A172 (cell line): ENCODE data around the gene NRROS. TPM values are rescaled to one million over a fixed set of nuclear protein-coding genes. Genes with fewer than 3 reads are reported as not detected.

Experiments
- DNase-seq: peaks from one replicate; pipeline ENCODE4 v3.0.0-alpha.2; 2015; ENCODE audit warnings: low spot score
- total RNA-seq: library from RNA; depleted of rRNA; stranded (reverse); fragments of >200 nt; shearing (Covaris generic); gene quantifications from 2 replicates; pipeline ENCODE4 v1.2.3, GENCODE V29; 2014; rRNA removed

Gene NRROS
- total RNA-seq, 1 experiment from 2014 or later = not detected

- DNase-seq = peak; percentile 60
Observed at GRCh38 chr3:196684548-196685407, 45.3 kb downstream of the NRROS start.

GRCh38 chr3:196686436-196686835 lies 46.9 kb downstream of the NRROS start:
- DNase-seq = no peak

GRCh38 chr3:196688349-196688748 lies 48.9 kb downstream of the NRROS start:
- no peak for DNase-seq

GRCh38 chr3:196689941-196690660 lies 50.6 kb downstream of the NRROS start:
- DNase-seq = no peak

GRCh38 chr3:196691386-196691785 lies 51.9 kb downstream of the NRROS start:
- no peak for DNase-seq

GRCh38 chr3:196694202-196694638 lies 54.7 kb downstream of the NRROS start:
- peak; percentile 21 for DNase-seq

- no peak for DNase-seq
Observed at GRCh38 chr3:196694941-196695848, 55.7 kb downstream of the NRROS start.

GRCh38 chr3:196695849-196696226 lies 56.3 kb downstream of the NRROS start:
- DNase-seq = no peak

- no peak for DNase-seq
Observed at GRCh38 chr3:196697270-196697669, 57.8 kb downstream of the NRROS start.

- DNase-seq = no peak
Observed at GRCh38 chr3:196699749-196700148, 60.3 kb downstream of the NRROS start.

- DNase-seq = no peak
Observed at GRCh38 chr3:196700801-196701200, 61.3 kb downstream of the NRROS start.

- no peak for DNase-seq
Observed at GRCh38 chr3:196706327-196706726, 66.8 kb downstream of the NRROS start.

GRCh38 chr3:196706731-196707130 lies 67.2 kb downstream of the NRROS start:
- no peak for DNase-seq

GRCh38 chr3:196707566-196707965 lies 68.1 kb downstream of the NRROS start:
- no peak for DNase-seq

- no peak for DNase-seq
Observed at GRCh38 chr3:196708467-196708866, 69.0 kb downstream of the NRROS start.

Other genes starting within 250 kb of the NRROS start
- gene UBXN7, start 207.3 kb upstream of the NRROS start, total RNA-seq = 21.6 and 32.3 TPM in 2 replicates
- 25.3 and 25.9 TPM in 2 replicates for gene RNF168, start 135.9 kb upstream of the NRROS start, total RNA-seq
- gene SMCO1, start 124.3 kb upstream of the NRROS start, total RNA-seq = not detected in 2 replicates
- 12.8 and 13.9 TPM in 2 replicates for gene WDR53, start 71.1 kb upstream of the NRROS start, total RNA-seq
- 22.7 and 28.7 TPM in 2 replicates for gene FBXO45, start 71.0 kb upstream of the NRROS start, total RNA-seq
- 9.7 and 13.8 TPM in 2 replicates for gene CEP19, start 72.6 kb downstream of the NRROS start, total RNA-seq
- 66.8 and 70.2 TPM in 2 replicates for gene PIGX, start 72.7 kb downstream of the NRROS start, total RNA-seq
- gene PAK2, start 100.2 kb downstream of the NRROS start, total RNA-seq = 46.0 and 54.0 TPM in 2 replicates
- gene SENP5, start 228.2 kb downstream of the NRROS start, total RNA-seq = 48.6 and 60.6 TPM in 2 replicates